ENCODE data around the gene EGR4.

The EGR4 gene

GRCh38 chr2:73293534-73294171 is at the start of gene EGR4:
TSS of gene EGR4 (minus strand) at chr2:73293548. CDS start at chr2:73293317, 231 bp downstream.
- no peak for DNase-seq (ENCODE audit: low read depth, low spot score)
- H3K27ac ChIP-seq, result no peak within 1 kb of the TSS

- DNase-seq (ENCODE audit: low read depth, low spot score), result no peak
- no peak overlapping the region for H3K27ac ChIP-seq
Observed at GRCh38 chr2:73341039-73341438, 47.7 kb upstream of the EGR4 start.

GRCh38 chr2:73339201-73339600 is 45.9 kb upstream of the EGR4 start:
- no peak overlapping the region for H3K27ac ChIP-seq
- no peak for DNase-seq (ENCODE audit: low read depth, low spot score)

- DNase-seq (ENCODE audit: low read depth, low spot score), result no peak
- no peak overlapping the region for H3K27ac ChIP-seq
Observed at GRCh38 chr2:73337828-73338227, 44.5 kb upstream of the EGR4 start.

GRCh38 chr2:73334620-73335019 is 41.3 kb upstream of the EGR4 start:
- H3K27ac ChIP-seq, result no peak overlapping the region
- DNase-seq (ENCODE audit: low read depth, low spot score), result no peak

- no peak for DNase-seq (ENCODE audit: low read depth, low spot score)
- H3K27ac ChIP-seq, result no peak overlapping the region
Observed at GRCh38 chr2:73334045-73334444, 40.7 kb upstream of the EGR4 start.

GRCh38 chr2:73333564-73333963 is 40.2 kb upstream of the EGR4 start:
- H3K27ac ChIP-seq, result no peak overlapping the region
- DNase-seq (ENCODE audit: low read depth, low spot score), result no peak

GRCh38 chr2:73324126-73324725 is 30.9 kb upstream of the EGR4 start:
- no peak overlapping the region for H3K27ac ChIP-seq
- DNase-seq (ENCODE audit: low read depth, low spot score), result no peak

- no peak for DNase-seq (ENCODE audit: low read depth, low spot score)
- H3K27ac ChIP-seq, result no peak overlapping the region
Observed at GRCh38 chr2:73323551-73323950, 30.2 kb upstream of the EGR4 start.

- DNase-seq (ENCODE audit: low read depth, low spot score), result no peak
- no peak overlapping the region for H3K27ac ChIP-seq
Observed at GRCh38 chr2:73314441-73314840, 21.1 kb upstream of the EGR4 start.

- DNase-seq (ENCODE audit: low read depth, low spot score), result no peak
- no peak overlapping the region for H3K27ac ChIP-seq
Observed at GRCh38 chr2:73307720-73308119, 14.4 kb upstream of the EGR4 start.

GRCh38 chr2:73301636-73302035 is 8.3 kb upstream of the EGR4 start:
- no peak for DNase-seq (ENCODE audit: low read depth, low spot score)
- H3K27ac ChIP-seq, result no peak overlapping the region

- DNase-seq (ENCODE audit: low read depth, low spot score), result no peak
- no peak overlapping the region for H3K27ac ChIP-seq
Observed at GRCh38 chr2:73300926-73301325, 7.6 kb upstream of the EGR4 start.

- no peak overlapping the region for H3K27ac ChIP-seq
- DNase-seq (ENCODE audit: low read depth, low spot score), result no peak
Observed at GRCh38 chr2:73297586-73297985, 4.2 kb upstream of the EGR4 start.

GRCh38 chr2:73297151-73297559 is 3.8 kb upstream of the EGR4 start:
- no peak overlapping the region for H3K27ac ChIP-seq
- DNase-seq (ENCODE audit: low read depth, low spot score), result no peak

- H3K27ac ChIP-seq, result no peak overlapping the region
- no peak for DNase-seq (ENCODE audit: low read depth, low spot score)
Observed at GRCh38 chr2:73295751-73296400, 2.5 kb upstream of the EGR4 start.

- DNase-seq (ENCODE audit: low read depth, low spot score), result no peak
- no peak overlapping the region for H3K27ac ChIP-seq
Observed at GRCh38 chr2:73294239-73294638, 891 bp upstream of the EGR4 start.

GRCh38 chr2:73292906-73293533 is 328 bp downstream of the EGR4 start:
- no peak overlapping the region for H3K27ac ChIP-seq
- no peak for DNase-seq (ENCODE audit: low read depth, low spot score)

- H3K27ac ChIP-seq, result no peak overlapping the region
- no peak for DNase-seq (ENCODE audit: low read depth, low spot score)
Observed at GRCh38 chr2:73292316-73292905, 937 bp downstream of the EGR4 start.

GRCh38 chr2:73291461-73292315 is 1.7 kb downstream of the EGR4 start:
- H3K27ac ChIP-seq, result no peak overlapping the region
- no peak for DNase-seq (ENCODE audit: low read depth, low spot score)
